ENCODE data around the gene SEMA3G. TPM values are rescaled to one million over a fixed set of nuclear protein-coding genes. Genes with fewer than 3 reads are reported as not detected.

The SEMA3G gene
- total RNA-seq, 1 experiment from 2014 or later, result 0.77 TPM

DNA sequence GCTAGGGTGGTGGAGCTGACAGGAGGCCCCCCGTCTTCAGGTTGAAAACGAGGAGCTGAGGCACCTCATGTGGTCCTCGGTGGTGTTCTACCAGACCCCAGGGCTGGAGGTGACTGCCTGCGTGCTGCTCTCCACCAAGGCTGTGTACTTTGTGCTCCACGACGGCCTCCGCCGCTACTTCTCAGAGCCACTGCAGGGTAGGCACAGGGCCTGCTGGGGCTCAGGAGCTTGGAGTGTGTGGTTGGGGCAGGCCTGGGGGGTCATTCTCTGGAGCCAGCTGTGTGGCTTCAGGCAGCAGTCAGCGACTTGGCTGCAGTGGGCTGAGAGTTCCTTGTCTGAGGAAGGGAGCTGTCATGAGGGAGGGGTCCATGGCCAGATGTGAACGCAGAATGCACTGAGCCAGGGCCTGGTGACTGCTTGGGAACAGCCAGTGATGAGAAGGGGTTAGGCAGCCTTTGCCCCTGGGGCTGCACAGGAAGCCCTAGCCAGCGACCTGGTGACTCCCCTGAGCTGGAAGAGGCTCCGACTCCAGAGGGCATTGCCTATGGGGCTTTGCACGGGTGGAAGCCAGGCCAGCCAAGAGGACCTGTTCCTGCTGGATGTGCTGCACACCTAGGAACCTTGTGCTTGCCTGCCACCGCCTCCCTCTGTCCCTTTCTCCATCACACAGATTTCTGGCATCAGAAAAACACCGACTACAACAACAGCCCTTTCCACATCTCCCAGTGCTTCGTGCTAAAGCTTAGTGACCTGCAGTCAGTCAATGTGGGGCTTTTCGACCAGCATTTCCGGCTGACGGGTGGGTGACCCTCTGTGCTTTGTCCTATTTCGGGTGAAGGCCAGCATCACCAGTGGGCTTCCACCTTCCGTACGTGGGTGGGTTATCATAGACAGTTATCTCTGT is 45.4 kb upstream of the SEMA3G start:
- no TSS peak for BruUV-seq (replicated peaks)
- ATAC-seq, result no peak
- no peak overlapping the region for H3K27ac ChIP-seq (ENCODE audit: low read length)

DNA sequence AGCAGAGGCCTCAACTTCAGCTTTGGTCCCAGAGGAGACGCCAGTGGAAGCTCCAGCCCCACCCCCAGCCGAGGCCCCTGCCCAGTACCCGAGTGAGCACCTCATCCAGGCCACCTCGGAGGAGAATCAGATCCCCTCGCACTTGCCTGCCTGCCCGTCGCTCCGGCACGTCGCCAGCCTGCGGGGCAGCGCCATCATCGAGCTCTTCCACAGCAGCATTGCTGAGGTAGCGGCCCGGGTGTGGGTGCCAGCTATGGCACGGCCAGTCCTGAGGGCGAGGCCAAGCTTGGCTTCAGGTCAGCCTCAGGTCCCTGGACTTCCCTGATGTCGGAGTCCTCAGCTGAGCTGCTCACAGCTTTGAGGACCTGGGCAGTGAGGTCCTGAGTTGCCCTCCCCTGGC is 44.5 kb upstream of the SEMA3G start:
- Histone ChIP-seq H3K4me1 (ENCODE audit: insufficient read depth, low read length) (no peaks in the 10 kb centered on the region), H2AFZ (ENCODE audit: low read length) (no peak overlapping the region), H4K20me1 (ENCODE audit: low read length) (no peaks in the 10 kb centered on the region), H3F3A (ENCODE audit: low read length, unreplicated experiment) (no peaks in the 10 kb centered on the region), H3K4me3 (ENCODE audit: low read length) (no peak overlapping the region), H3K27ac (ENCODE audit: low read length) (no peak overlapping the region), H3K9ac (ENCODE audit: low read length) (no peak overlapping the region), H3K79me2 (ENCODE audit: low read length) (no peaks in the 10 kb centered on the region), H3K27me3 (ENCODE audit: low read length) (no peaks in the 10 kb centered on the region), H3K36me3 (ENCODE audit: low read depth, low read length) (peaks cover 19% of the 10 kb centered on the region), H3K9me3 (ENCODE audit: low read length) (no peaks in the 10 kb centered on the region), H3K4me2 (ENCODE audit: low read length) (no peak overlapping the region), H3K9me2 (replicated peaks; ENCODE audit: low read length) (no peaks in the 10 kb centered on the region)
- intact Hi-C loops (cut with micrococcal nuclease), result no loop called here
- CTCF ChIA-PET, result no interaction called here
- POLR2A ChIA-PET (ENCODE audit: unreplicated experiment), result no interaction called here
- DNase-seq (no peak), ATAC-seq (no peak)
- BruUV-seq (replicated peaks), result no TSS peak
- TF ChIP-seq, protein P1, sequence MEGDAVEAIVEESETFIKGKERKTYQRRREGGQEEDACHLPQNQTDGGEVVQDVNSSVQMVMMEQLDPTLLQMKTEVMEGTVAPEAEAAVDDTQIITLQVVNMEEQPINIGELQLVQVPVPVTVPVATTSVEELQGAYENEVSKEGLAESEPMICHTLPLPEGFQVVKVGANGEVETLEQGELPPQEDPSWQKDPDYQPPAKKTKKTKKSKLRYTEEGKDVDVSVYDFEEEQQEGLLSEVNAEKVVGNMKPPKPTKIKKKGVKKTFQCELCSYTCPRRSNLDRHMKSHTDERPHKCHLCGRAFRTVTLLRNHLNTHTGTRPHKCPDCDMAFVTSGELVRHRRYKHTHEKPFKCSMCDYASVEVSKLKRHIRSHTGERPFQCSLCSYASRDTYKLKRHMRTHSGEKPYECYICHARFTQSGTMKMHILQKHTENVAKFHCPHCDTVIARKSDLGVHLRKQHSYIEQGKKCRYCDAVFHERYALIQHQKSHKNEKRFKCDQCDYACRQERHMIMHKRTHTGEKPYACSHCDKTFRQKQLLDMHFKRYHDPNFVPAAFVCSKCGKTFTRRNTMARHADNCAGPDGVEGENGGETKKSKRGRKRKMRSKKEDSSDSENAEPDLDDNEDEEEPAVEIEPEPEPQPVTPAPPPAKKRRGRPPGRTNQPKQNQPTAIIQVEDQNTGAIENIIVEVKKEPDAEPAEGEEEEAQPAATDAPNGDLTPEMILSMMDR (conservative IDR thresholded peaks at IDR 0.05; ENCODE audit: low read depth, low read length), result no peak
- no peak for TF ChIP-seq EZH2phosphoT487 (IDR thresholded peaks at IDR 0.05; ENCODE audit: borderline replicate concordance, low read length)
- no peak for TF ChIP-seq EZH2 (IDR thresholded peaks at IDR 0.05; ENCODE audit: low read length, unreplicated experiment)

More for the DNA sequence above, 45.4 kb upstream of the SEMA3G start:
- Histone ChIP-seq H3K9me2 (replicated peaks; ENCODE audit: low read length) (no peaks in the 10 kb centered on the region), H3K9me3 (ENCODE audit: low read length) (no peaks in the 10 kb centered on the region), H3K4me1 (ENCODE audit: insufficient read depth, low read length) (no peaks in the 10 kb centered on the region), H3K4me3 (ENCODE audit: low read length) (no peak overlapping the region), H3K27me3 (ENCODE audit: low read length) (no peaks in the 10 kb centered on the region), H3F3A (ENCODE audit: low read length, unreplicated experiment) (no peaks in the 10 kb centered on the region), H2AFZ (ENCODE audit: low read length) (no peak overlapping the region), H3K4me2 (ENCODE audit: low read length) (no peak overlapping the region), H3K79me2 (ENCODE audit: low read length) (no peaks in the 10 kb centered on the region), H3K9ac (ENCODE audit: low read length) (no peak overlapping the region), H4K20me1 (ENCODE audit: low read length) (no peaks in the 10 kb centered on the region), H3K36me3 (ENCODE audit: low read depth, low read length) (peaks cover 19% of the 10 kb centered on the region)
- POLR2A ChIA-PET (ENCODE audit: unreplicated experiment), result no interaction called here
- CTCF ChIA-PET, result no interaction called here
- TF ChIP-seq, protein P1 (conservative IDR thresholded peaks at IDR 0.05; ENCODE audit: low read depth, low read length), result no peak
- no peak for TF ChIP-seq EZH2 (IDR thresholded peaks at IDR 0.05; ENCODE audit: low read length, unreplicated experiment)
- no peak for TF ChIP-seq EZH2phosphoT487 (IDR thresholded peaks at IDR 0.05; ENCODE audit: borderline replicate concordance, low read length)
- intact Hi-C loops (cut with micrococcal nuclease), result no loop called here
- no peak for DNase-seq

DNA sequence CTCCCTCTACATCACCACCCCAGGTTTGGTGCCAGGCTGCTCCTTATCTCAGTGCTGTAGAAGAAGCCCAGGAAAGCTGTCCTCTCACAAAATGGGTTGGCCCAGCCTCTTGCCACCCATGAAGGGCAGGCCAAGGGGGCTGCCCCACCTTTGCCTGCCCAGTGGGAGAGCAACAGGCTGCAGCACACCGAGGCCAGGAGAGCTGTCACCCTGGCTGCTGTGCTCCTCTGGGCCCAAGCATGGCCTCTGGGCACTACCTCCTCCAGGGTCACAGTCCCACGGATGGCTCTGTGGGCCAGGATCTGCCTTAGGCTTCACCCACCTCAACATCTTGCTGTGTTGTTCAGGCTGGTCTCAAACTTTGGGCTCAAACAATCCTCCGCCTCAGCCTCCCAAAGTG is 43.8 kb upstream of the SEMA3G start:
- Histone ChIP-seq H3K27ac (ENCODE audit: low read length) (no peak overlapping the region), H2AFZ (ENCODE audit: low read length) (no peak overlapping the region), H4K20me1 (ENCODE audit: low read length) (no peaks in the 10 kb centered on the region), H3K4me1 (ENCODE audit: insufficient read depth, low read length) (no peaks in the 10 kb centered on the region), H3K9me3 (ENCODE audit: low read length) (no peaks in the 10 kb centered on the region), H3K4me2 (ENCODE audit: low read length) (no peak overlapping the region), H3K4me3 (ENCODE audit: low read length) (no peak overlapping the region), H3K79me2 (ENCODE audit: low read length) (no peaks in the 10 kb centered on the region), H3K9me2 (replicated peaks; ENCODE audit: low read length) (no peaks in the 10 kb centered on the region), H3K27me3 (ENCODE audit: low read length) (no peaks in the 10 kb centered on the region), H3K36me3 (ENCODE audit: low read depth, low read length) (peaks cover 19% of the 10 kb centered on the region), H3K9ac (ENCODE audit: low read length) (no peak overlapping the region), H3F3A (ENCODE audit: low read length, unreplicated experiment) (no peaks in the 10 kb centered on the region)
- intact Hi-C loops (cut with micrococcal nuclease), result no loop called here
- no peak for TF ChIP-seq EZH2phosphoT487 (IDR thresholded peaks at IDR 0.05; ENCODE audit: borderline replicate concordance, low read length)
- TF ChIP-seq, protein P1 (conservative IDR thresholded peaks at IDR 0.05; ENCODE audit: low read depth, low read length), result no peak
- no peak for TF ChIP-seq EZH2 (IDR thresholded peaks at IDR 0.05; ENCODE audit: low read length, unreplicated experiment)
- DNase-seq (no peak), ATAC-seq (no peak)
- ChIA-PET CTCF (no interaction called here), POLR2A (ENCODE audit: unreplicated experiment) (no interaction called here)
- no TSS peak for BruUV-seq (replicated peaks)
